ENCODE results near the gene SAMD11.
A peak's percentile ranks its signal among the peaks of the same experiment; 100 is the strongest.
"Not testable (repeated sequence)": the region's sequence is repeated elsewhere in the genome, so short reads cannot be mapped to it uniquely, and the experiment has no call there.

The SAMD11 gene

DNA sequence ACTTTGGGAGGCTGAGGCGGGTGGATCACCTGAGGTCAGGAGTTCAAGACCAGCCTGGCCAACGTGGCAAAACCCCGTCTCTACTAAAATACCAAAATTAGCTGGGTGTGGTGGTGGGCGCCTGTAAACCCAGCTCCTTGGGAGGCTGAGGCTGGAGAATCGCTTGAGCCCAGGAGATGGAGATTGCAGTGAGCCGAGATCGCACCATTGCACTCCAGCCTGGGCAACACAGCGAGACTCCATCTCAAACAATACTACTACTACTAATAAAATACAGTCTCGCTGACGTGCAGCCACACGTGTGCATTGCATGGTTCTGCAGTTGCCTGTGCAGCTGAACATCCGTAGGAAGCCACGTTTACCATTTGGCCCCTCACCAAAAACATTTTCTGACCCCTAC, 23.1 kb downstream of the SAMD11 start:
- DNase-seq, result not testable (repeated sequence)

DNA sequence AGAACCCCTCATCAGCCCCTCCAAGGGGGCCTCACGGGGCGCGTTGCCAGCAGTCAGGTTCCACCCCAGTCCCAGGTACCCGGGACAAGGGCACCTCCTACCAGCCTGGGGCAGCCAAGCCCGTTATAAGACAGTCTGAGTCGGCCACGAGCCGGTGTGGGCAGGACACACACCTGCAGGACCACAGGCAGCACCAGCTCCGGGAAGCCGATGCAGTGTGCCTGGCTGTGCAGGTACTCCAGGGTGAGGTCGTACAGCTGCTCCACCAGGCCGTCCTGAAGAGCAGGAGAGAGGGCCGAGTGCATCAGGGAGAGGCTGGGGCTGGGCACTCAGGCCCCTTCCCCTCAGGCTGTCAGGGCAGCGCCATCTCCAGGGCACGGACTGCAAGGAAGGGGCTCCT, 24.2 kb downstream of the SAMD11 start:
- no peak for DNase-seq

DNA sequence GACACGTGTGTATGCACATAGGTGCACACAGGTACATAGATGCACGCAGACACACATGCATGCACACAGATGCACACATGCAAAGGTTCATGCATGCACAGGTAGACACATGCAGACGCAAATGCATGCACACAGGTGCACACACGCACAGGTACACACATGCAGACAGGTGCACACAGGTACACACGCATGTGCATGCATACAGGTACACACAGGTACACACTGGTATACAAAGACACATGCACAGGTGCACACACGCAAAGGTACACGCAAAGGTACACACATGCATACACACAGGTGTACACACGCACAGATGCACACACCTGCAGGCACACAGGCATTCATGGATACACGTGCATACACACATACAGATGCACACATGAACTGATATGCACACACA, 26.5 kb downstream of the SAMD11 start:
- DNase-seq, result no peak

DNA sequence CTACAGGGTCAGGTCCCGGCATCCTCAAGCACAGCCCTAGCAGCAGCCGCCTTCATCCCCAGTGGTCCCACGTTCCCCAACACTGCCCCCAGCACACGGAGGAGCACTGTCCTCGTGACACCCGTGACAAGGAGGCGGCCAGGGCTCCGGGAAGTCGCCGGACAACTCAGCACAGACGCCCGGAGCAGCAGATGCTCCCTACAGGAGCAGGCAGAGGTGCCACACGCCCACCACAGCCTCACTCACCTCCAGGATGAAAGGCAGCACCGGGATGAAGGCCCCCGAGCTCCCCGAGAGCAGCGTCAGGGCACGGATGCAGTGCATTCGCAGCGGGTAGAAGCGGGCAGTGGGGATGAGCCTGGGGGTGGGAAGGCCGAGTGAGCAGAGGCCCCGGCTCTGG, 27.2 kb downstream of the SAMD11 start:
- DNase-seq, result no peak

DNA sequence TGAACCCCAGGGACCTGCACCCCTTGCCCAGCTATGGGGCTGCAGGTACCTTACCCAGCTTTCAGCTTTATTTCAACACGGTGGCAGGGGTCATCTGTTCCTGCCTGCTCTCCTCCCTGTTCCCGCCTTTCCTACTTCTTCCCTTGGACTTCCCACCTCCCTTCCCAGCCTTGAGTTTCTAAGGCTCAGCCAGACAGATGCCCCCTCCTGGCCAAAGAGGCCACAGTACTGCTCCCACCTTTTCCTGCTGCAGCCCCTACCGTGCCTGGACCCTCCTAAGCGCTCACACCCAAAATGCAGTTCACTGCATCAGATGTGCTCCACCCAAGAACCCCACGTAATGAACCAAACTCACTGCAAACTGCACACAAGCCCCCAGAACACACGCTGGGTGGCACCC, 27.6 kb downstream of the SAMD11 start:
- no peak for DNase-seq

DNA sequence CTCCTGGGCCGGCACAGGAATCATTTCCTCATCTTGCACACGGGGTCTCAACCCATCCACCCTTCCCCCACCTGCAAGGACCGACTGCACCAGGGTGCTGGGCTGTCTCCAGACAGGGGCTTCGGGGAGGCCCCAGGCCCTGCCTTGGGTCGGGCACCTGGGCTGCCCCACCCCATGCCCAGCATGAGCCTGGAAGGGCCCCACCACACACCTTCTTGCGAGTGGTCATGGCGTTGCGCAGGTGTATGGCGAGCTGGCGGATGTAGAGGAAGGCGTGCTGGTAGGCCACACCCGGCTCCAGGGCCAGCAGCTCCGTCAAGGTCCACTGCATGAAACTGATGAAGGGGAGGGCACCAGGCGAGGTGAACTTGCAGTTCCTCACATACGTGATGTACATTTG, 28.5 kb downstream of the SAMD11 start:
- no peak for DNase-seq

DNA sequence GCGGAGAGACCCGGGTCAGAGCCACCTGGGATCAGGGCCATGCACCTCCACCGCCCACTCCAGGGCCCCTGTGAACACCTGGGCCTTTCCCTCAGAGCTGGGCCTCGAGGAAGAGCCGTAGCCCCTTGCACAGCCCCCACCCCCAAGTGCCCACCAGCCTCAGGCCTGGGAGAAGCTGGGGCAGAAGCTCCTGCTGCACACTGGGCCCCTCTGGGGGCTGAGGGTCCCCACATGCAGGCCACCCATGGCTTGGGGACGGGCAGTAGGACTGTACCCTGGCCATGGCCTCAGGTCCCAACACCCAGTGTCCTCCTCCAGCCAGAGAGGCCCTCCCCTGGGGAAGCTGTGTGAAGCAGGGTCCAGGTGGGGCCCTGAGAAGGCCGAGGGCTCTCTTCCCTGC, 28.9 kb downstream of the SAMD11 start:
- DNase-seq, result no peak

DNA sequence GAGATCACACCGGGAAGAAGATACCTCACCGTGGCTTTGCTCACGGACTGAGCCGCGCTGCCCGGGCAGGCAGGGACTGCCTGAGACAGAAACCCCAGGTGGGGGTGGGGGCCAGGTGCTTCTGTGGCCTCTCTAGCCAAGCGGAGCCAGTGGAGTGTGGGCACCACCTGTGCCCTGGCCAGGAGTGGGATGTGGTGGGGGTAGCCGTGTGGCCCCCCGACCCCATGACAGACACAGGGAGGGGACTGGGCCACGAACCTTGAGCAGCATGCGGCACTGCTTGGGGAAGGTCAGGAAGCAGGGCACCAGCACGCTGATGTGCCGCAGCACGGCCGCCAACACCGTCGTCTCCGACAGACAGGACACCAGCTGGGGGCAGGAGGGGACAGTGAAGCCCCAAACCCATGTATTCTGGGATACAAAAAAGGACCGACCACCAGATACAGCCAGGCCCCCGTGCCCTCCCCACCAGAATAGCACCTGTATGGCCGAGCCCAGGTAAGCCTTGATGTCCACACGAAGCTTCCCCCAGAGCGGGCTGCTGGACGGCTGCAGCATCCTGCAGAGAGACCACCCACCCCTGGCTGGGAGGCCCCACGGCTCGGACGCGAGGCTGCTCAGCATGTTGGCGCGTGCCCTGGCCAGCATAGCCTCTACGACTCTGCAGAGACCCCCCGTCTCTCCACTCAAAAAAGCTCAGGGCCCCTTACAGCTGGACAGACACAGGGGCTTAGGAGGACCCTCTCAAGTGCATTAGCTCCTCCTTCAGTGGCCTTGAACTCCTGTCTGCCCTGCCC, 30.0 kb downstream of the SAMD11 start:
- DNase-seq, result no peak

DNA sequence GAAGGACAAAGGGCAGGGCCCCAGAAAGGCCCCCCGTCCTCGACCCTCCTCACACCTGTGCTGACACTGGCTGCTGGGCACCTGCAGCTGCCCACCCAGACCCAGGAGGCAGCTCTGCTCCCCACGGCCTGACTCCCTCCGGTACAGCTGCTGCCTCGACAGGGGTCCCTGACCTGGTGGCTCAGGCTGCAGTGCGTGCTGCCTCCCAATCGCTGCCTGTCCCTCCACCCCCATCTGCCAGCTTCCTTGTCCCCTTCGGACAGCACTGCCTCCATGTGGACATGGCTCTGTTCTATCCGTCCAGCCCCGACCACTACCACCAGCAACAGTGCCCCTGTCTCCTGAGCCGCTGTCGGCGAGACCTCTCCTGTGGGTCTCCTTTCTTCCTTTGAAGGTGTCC, 31.2 kb downstream of the SAMD11 start:
- DNase-seq, result no peak

DNA sequence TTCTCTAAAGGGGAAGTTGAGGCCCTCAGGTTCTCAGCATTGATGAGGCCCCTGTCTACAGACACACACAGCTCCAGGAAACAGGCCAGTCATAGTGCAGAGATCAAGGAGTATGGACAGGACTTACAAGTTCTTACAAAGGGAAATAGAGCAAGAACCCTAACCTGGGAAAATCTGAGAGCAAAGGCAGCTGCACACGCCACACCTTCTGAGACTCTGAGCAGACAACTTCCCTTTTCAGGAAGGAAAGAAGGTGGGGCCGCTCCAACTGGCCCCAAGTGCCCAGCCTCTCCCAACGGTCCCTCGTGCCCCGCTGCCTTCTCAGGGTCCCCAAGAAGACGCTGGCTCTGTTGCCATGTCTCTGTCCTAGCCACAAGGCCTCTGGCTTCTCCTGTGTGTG, 31.8 kb downstream of the SAMD11 start:
- DNase-seq, result no peak

DNA sequence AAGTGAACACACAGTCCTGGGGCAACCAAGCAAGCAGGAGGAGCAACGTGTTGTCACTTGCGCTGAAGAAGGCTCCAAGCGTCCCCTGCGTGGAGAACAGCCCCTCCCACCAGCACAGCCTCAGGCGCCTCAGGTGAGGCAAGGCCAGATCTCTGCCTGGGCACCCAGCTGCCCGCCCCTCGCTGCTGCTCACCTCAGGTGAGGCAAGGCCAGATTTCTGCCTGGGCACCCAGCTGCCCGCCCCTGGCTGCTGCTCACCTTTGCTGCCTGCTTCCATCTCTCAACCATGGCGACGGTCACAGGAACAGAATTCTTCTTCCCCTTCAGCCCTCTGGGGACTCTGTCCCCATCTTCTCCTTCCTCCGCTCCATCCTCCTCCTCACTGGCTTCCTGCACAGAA, 32.9 kb downstream of the SAMD11 start:
- no peak for DNase-seq

DNA sequence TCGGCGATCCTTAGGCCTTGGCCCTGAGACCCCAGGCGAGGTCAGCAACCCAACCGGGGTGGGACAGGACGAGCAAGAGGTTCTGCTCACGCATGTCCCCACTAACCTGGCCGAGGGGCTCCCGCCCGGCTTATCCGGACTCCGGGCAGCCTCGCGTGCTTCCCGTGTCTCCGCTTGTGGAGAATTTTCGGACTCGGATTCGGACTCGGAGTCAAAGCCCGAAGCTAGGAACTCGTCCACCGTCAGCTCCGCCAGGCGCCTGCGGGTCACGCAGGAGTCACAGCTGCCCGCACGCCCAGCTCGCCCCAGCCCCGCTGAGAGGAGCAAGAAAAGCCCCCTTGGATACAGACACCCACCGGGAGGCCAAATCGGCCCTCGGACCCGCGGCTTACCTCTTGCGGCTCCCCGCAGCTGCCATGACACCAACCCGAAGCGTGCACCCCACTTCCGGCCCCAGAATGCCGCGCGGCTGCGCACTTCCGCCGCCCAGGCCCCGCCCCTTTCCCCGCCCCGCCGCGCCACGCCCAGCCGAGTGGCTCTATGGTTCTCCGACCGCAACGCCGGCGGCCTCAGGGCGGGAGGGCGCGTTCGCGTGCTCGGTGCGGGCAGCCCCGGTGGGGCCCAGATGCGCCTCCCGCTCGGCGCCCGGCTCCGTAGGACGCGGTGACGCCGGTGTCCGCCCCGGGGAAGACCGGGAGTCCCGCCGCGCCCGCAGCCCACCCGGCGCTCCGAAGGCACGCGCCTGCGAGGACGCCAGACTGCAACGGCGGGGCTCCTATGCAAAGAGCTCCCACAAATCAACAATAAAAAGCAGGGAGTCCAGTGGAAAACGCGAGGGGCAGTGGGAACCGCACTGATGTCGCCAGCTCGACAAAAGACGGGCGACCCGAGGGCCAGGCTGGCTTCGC, 35.4 kb downstream of the SAMD11 start, which contains the start of gene NOC2L:
Gene NOC2L, minus strand, starts transcription at position 434 of the 908 bp plus-strand sequence. Its CDS starts 16 bp downstream, at position 418.
- DNase-seq, result peak; percentile 50

DNA sequence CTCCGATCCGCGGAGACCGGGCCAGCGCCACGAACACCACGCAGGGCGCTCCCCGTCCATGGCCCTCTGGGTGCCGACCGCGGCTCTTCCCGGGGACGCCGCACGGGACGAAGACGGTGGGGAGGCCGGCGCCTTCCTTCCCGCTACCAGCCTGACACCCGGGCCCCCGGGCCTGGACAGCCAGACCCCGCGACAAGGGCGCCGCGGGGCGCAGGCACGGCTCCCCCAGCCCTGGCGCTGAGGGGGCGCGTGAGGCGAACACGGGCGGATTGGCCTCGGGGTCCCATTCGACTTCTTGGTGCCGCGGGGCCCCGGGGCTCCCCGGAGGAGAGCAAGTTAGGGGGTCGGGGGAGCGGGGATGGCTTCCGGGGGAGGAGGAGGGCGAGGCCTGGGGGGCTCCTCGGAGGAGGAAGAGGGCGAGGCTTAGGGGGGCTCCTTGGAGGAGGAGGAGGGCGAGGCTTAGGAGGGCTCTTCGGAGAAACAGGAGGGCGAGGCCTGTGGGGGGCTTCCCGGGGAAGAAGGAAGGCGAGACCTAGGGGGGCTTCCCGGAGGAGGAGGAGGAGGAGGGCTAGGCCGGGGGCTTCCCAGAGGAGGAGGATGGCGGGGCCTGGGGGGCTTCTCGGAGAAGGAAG, 36.1 kb downstream of the SAMD11 start:
- no peak for DNase-seq

DNA sequence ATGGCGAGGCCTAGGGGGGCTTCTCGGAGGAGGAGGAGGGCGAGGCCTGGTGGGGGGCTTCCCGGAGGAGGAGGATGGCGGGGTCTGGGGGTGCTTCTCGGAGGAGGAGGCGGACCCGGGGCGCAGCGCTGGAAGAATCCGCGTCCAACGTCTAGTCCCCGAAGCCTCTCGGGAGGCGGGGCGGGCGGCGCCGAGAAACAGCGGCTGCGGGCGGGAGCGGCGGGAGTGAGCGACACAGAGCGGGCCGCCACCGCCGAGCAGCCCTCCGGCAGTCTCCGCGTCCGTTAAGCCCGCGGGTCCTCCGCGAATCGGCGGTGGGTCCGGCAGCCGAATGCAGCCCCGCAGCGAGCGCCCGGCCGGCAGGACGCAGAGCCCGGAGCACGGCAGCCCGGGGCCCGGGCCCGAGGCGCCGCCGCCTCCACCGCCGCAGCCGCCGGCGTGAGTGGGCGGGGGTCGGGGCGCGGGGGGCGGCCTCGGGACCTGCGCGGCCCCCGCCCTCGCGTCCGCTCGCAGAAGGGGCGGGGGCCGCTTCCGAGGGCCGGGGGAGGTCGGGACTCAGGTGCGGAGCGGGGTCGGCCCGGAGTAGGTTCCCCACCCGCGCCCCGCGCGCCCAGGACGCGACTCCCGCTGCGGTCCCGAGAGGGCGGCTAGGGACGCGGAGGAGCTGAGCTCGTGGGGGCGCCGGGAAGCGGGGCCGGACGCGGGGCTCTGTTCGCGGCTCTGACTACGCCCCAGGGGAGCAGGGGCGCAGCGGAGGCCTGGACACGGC, 36.8 kb downstream of the SAMD11 start, which contains the start of gene KLHL17:
Gene KLHL17, plus strand, starts transcription at position 222 of the 769 bp plus-strand sequence. Its CDS starts 110 bp downstream, at position 332.
- DNase-seq, result no peak

DNA sequence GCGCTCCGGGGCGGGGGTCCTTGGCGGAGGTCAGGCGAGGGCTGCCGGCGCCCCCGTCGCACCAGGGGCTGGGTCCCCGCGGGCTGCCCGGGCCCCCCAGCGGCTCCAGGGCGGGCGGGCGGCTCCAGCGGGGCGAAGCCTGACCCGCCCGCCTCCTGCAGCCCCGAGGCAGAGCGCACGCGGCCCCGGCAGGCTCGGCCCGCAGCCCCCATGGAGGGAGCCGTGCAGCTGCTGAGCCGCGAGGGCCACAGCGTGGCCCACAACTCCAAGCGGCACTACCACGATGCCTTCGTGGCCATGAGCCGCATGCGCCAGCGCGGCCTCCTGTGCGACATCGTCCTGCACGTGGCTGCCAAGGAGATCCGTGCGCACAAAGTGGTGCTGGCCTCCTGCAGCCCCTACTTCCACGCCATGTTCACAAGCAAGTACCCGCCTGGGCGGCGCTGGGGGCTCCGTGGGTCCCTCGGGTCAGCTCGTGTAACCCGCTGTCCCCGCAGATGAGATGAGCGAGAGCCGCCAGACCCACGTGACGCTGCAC, 37.5 kb downstream of the SAMD11 start:
- DNase-seq, result no peak

DNA sequence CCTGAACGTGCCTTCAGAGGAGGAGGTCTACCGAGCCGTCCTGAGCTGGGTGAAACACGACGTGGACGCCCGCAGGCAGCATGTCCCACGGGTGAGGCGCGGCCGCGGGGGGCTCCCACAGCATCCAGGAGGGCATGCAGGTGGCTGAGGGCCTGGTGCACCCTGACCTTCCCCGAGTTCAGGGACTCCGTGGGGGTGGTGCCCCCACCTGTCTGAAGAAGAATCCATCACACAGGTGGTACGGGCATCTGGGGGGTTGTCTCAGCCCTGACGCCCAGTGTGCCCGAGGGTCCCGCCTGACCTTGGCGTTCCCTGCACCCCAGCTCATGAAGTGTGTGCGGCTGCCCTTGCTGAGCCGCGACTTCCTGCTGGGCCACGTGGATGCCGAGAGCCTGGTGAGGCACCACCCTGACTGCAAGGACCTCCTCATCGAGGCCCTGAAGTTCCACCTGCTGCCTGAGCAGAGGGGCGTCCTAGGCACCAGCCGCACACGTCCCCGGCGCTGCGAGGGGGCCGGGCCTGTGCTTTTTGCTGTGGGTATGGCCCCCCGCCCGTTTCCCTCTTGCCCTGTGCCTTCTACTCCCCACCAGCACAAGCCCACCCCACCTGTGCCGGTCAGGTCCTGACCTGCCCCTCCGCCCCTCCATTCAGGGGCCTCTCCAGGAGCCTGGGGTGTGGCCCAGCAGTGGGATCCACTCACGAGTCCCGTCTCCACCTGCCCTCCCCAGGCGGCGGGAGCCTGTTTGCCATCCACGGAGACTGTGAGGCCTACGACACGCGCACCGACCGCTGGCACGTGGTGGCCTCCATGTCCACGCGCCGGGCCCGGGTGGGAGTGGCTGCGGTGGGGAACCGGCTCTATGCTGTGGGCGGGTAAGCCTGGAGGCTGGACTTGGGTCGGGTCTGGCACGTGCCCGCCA, 38.9 kb downstream of the SAMD11 start:
- DNase-seq, result no peak

DNA sequence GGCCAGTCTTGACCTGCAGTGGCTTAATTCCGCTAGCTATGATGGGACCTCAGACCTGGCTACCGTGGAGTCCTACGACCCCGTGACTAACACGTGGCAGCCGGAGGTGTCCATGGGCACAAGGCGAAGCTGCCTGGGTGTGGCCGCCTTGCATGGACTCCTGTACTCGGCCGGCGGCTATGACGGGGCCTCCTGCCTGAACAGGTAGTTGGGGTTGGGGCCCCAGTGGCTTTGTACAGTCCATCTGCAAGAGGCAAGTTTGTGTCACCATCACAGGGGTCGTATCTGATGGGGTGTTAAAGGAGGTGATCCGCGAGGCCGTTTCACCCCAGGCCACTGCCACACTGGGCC, 39.6 kb downstream of the SAMD11 start:
- DNase-seq, result no peak

DNA sequence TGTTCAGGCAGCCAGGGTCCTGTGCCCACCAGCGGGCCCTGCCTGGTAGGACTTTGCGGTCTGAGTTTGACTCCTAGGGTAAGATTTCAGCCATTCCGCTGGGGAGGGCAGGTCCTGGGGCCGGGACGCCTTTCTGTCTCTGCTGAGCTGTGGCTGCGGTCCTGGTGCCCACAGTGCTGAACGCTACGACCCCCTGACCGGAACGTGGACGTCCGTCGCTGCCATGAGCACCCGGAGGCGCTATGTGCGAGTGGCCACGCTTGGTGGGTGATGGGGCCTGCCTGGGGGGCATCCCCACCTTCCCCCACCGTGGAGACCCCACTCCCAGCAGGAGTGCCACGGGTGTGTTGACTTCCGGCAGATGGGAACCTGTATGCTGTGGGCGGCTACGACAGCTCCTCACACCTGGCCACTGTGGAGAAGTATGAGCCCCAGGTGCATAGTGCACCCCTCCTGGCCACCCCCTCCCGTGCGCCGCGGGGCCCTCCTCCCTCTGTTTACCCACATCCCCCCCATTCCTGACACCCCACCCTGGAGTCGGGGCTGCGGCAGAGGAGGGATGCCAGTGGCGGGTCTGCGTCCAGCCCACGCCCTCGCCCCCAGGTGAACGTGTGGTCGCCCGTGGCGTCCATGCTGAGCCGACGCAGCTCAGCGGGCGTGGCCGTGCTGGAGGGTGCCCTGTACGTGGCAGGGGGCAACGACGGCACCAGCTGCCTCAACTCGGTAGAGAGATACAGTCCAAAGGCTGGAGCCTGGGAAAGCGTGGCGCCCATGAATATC, 40.2 kb downstream of the SAMD11 start:
- DNase-seq, result no peak

DNA sequence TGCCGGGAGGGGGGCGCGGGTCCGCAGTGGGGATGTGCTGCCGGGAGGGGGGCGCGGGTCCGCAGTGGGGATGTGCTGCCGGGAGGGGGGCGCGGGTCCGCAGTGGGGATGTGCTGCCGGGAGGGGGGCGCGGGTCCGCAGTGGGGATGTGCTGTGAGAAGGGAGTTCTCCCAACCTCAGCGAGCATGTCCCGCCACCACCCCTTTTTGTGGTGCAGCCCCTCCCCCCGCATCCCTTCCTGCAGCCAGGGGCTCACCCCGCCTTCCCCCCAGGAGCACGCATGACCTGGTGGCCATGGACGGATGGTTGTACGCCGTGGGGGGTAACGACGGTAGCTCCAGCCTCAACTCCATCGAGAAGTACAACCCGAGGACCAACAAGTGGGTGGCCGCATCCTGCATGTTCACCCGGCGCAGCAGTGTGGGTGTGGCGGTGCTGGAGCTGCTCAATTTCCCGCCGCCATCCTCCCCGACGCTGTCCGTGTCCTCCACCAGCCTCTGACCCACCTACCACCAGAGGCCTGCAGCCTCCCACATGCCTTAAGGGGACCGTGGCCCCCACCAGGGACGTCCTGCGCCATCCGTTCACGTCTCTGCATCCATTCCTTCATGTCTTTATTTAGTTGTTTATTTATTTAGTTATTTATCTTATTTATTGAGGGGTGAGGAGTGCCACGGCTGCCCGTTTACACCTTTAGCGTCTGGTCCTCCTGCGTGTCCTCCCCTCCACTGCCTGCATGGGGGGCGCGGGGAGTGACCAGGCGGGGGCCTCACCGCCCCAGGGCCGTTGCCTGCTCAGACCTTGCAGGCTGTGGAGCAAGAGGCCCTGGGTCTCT, 41.2 kb downstream of the SAMD11 start:
- DNase-seq, result no peak
